IMR-90 (cell line): ENCODE data around the gene HTT. TPM values are rescaled to one million over a fixed set of nuclear protein-coding genes. Genes with fewer than 3 reads are reported as not detected.

Experiments used
- ATAC-seq: fragments of 200-7000 bp; cut with Tn5 transposase; 2 replicates; pipeline ENCODE4 v1.9.1; 2020; ENCODE audit warnings: low read depth, mild to moderate bottlenecking, moderate library complexity
- BruUV-seq: library from RNA; stranded (reverse); fragments of 400-500 nt; replicated peaks from 2 replicates; lab custom pipeline; 2021; lab: Mats Ljungman, UMichigan
- CTCF ChIA-PET: fragments of 300-600 bp; formaldehyde crosslinking; extraction: SDS; loops from one replicate; lab custom pipeline; 2021; ENCODE audit warnings: antibody characterized with exemption; lab: Yijun Ruan, JAX
- POLR2A ChIA-PET: fragments of 300-600 bp; sonication (Branson Sonifier 250); formaldehyde crosslinking; loops from one replicate; lab custom pipeline; 2022; ENCODE audit warnings: antibody characterized with exemption; ENCODE audit not compliant: unreplicated experiment; lab: Charles Lee
- DNase-seq: peaks from one replicate; pipeline ENCODE4 v3.0.0; 2013
- H2AFZ ChIP-seq: replicated peaks from 2 replicates; pipeline ENCODE3; 2013; ENCODE audit warnings: low read length, mild to moderate bottlenecking; ENCODE audit not compliant: poor library complexity
- H2AK5ac ChIP-seq: 2 replicates; pipeline ENCODE4 v1.6.1; 2013; ENCODE audit warnings: low read depth, low read length, inconsistent platforms
- H2AK9ac ChIP-seq: replicated peaks from 2 replicates; pipeline ENCODE3; 2013; ENCODE audit warnings: mild to moderate bottlenecking, low read depth, low read length, moderate library complexity; ENCODE audit not compliant: poor library complexity
- H2BK120ac ChIP-seq: 2 replicates; pipeline ENCODE4 v1.6.1; 2013; ENCODE audit warnings: low read depth, low read length, inconsistent platforms
- H2BK15ac ChIP-seq: 3 replicates; pipeline ENCODE4 v1.6.1; 2013; ENCODE audit warnings: low read depth, low read length, inconsistent platforms
- H2BK20ac ChIP-seq: 2 replicates; pipeline ENCODE4 v1.6.1; 2013; ENCODE audit warnings: low read depth, mild to moderate bottlenecking, inconsistent platforms, low read length, moderate library complexity
- H2BK5ac ChIP-seq: 2 replicates; pipeline ENCODE4 v1.6.1; 2013; ENCODE audit warnings: mild to moderate bottlenecking, low read depth, low read length, inconsistent platforms; ENCODE audit not compliant: poor library complexity, severe bottlenecking
- H3K14ac ChIP-seq: replicated peaks from 2 replicates; pipeline ENCODE4 v1.6.1; 2013; ENCODE audit warnings: low read depth, low read length, inconsistent platforms
- H3K18ac ChIP-seq: 2 replicates; pipeline ENCODE4 v1.6.1; 2013; ENCODE audit warnings: low read depth, low read length, control low read depth
- H3K23ac ChIP-seq: 2 replicates; pipeline ENCODE4 v1.6.1; 2013; ENCODE audit warnings: low read depth, low read length, inconsistent platforms
- H3K27ac ChIP-seq: 2 replicates; pipeline ENCODE4 v1.5.1; 2013; ENCODE audit warnings: mild to moderate bottlenecking, control low read depth, low read length; ENCODE audit not compliant: insufficient read depth
- H3K27me3 ChIP-seq: 2 replicates; pipeline ENCODE4 v1.6.1; 2013; ENCODE audit warnings: low read length; ENCODE audit not compliant: control insufficient read depth, insufficient read depth
- H3K36me3 ChIP-seq: 2 replicates; pipeline ENCODE4 v1.6.1; 2013; ENCODE audit warnings: low read length, mixed read lengths; ENCODE audit not compliant: control insufficient read depth, insufficient read depth
- H3K4ac ChIP-seq: 2 replicates; pipeline ENCODE4 v1.6.1; 2013; ENCODE audit warnings: low read depth, low read length, inconsistent platforms
- H3K4me1 ChIP-seq: 2 replicates; pipeline ENCODE4 v1.6.1; 2013; ENCODE audit warnings: low read length, mixed read lengths; ENCODE audit not compliant: control insufficient read depth, insufficient read depth
- H3K4me2 ChIP-seq: 2 replicates; pipeline ENCODE4 v1.6.1; 2013; ENCODE audit warnings: low read depth, mild to moderate bottlenecking, control low read depth, low read length, moderate library complexity
- H3K4me3 ChIP-seq: 2 replicates; pipeline ENCODE4 v1.5.1; 2013; ENCODE audit warnings: low read depth, mild to moderate bottlenecking, control low read depth, low read length, moderate library complexity; ENCODE audit not compliant: insufficient read depth
- H3K56ac ChIP-seq: 2 replicates; pipeline ENCODE4 v1.6.1; 2013; ENCODE audit warnings: low read length, inconsistent platforms; ENCODE audit not compliant: insufficient read depth; ENCODE audit errors: extremely low read depth
- H3K79me1 ChIP-seq, 2 experiments: 2 replicates each; pipeline ENCODE4 v1.6.1; 2013; ENCODE audit warnings: low read length in 2 of 2, inconsistent platforms in 1 of 2, low read depth in 1 of 2
- H3K9ac ChIP-seq: 2 replicates; pipeline ENCODE4 v1.6.1; 2013; ENCODE audit warnings: low read depth, low read length, control low read depth
- H3K9me1 ChIP-seq: 2 replicates; pipeline ENCODE4 v1.6.1; 2013; ENCODE audit warnings: low read length, inconsistent platforms; ENCODE audit not compliant: insufficient read depth
- H3K9me3 ChIP-seq: 2 replicates; pipeline ENCODE4 v1.6.1; 2013; ENCODE audit warnings: low read length; ENCODE audit not compliant: control insufficient read depth, insufficient read depth
- H4K20me1 ChIP-seq: 2 replicates; pipeline ENCODE4 v1.6.1; 2013; ENCODE audit warnings: low read length, inconsistent platforms; ENCODE audit not compliant: insufficient read depth
- H4K5ac ChIP-seq: 2 replicates; pipeline ENCODE4 v1.6.1; 2013; ENCODE audit warnings: mild to moderate bottlenecking, low read depth, low read length, control low read depth
- H4K8ac ChIP-seq, 2 experiments: 2 replicates each; pipeline ENCODE4 v1.6.1; 2013; ENCODE audit warnings: low read depth in 2 of 2, low read length in 2 of 2, control low read depth in 1 of 2, inconsistent platforms in 1 of 2
- H4K91ac ChIP-seq: 2 replicates; pipeline ENCODE4 v1.6.1; 2013; ENCODE audit warnings: low read depth, low read length, inconsistent platforms; ENCODE audit not compliant: insufficient read depth
- BHLHE40 ChIP-seq: fragments of 150-350 bp; IDR thresholded peaks from 2 replicates; pipeline ENCODE4 v1.6.1; 2016; ENCODE audit warnings: mild to moderate bottlenecking, low read depth, low read length
- CEBPB ChIP-seq: IDR thresholded peaks from 2 replicates; pipeline ENCODE4 v1.6.1; 2012; ENCODE audit warnings: low read depth, low read length, improper control_type of control experiment
- CHD1 ChIP-seq: IDR thresholded peaks from 2 replicates; pipeline ENCODE4 v1.6.1; 2012; ENCODE audit warnings: low read depth, low read length, improper control_type of control experiment
- FOS ChIP-seq: fragments of 150-350 bp; IDR thresholded peaks from 2 replicates; pipeline ENCODE4 v1.6.1; 2016; ENCODE audit warnings: low read depth, low read length
- MAFK ChIP-seq: IDR thresholded peaks from 2 replicates; pipeline ENCODE4 v1.6.1; 2012; ENCODE audit warnings: low read depth, low read length, improper control_type of control experiment
- MAZ ChIP-seq: IDR thresholded peaks from 2 replicates; pipeline ENCODE4 v1.6.1; 2012; ENCODE audit warnings: low read depth, mild to moderate bottlenecking, low read length, improper control_type of control experiment, moderate library complexity, borderline replicate concordance
- MXI1 ChIP-seq: IDR thresholded peaks from 2 replicates; pipeline ENCODE4 v1.6.1; 2012; ENCODE audit warnings: low read depth, mild to moderate bottlenecking, low read length, moderate library complexity, borderline replicate concordance
- NFE2L2 ChIP-seq: fragments of 150-350 bp; IDR thresholded peaks from 2 replicates; pipeline ENCODE4 v1.6.1; 2016; ENCODE audit warnings: low read depth, mild to moderate bottlenecking, low read length
- POLR2A ChIP-seq: IDR thresholded peaks from 2 replicates; pipeline ENCODE4 v1.6.1; 2012; ENCODE audit warnings: mild to moderate bottlenecking, low read depth, low read length
- RAD21 ChIP-seq: IDR thresholded peaks from 2 replicates; pipeline ENCODE4 v1.6.1; 2012; ENCODE audit warnings: low read length, improper control_type of control experiment
- RCOR1 ChIP-seq: IDR thresholded peaks from 2 replicates; pipeline ENCODE4 v1.6.1; 2012; ENCODE audit warnings: mild to moderate bottlenecking, low read length, improper control_type of control experiment; ENCODE audit not compliant: insufficient replicate concordance
- RFX5 ChIP-seq: IDR thresholded peaks from 2 replicates; pipeline ENCODE4 v1.8.0; 2012; ENCODE audit warnings: low read depth, mild to moderate bottlenecking, low read length, moderate library complexity
- SMC3 ChIP-seq: fragments of 150-350 bp; IDR thresholded peaks from 2 replicates; pipeline ENCODE4 v1.6.1; 2016; ENCODE audit warnings: low read depth, mild to moderate bottlenecking, antibody characterized with exemption, low read length, moderate library complexity
- WGBS, 2 experiments: methylation state at CpG; one replicate each; pipeline versions ENCODE4 v1.1.5 to v1.1.7; 2013; ENCODE audit warnings: missing lambda C conversion rate in 2 of 2; ENCODE audit not compliant: insufficient read length in 1 of 2; ENCODE audit errors: extremely low coverage in 2 of 2; 5-methylcytosine and 5-hydroxymethylcytosine counted together
- dilution Hi-C: fragments of 300-500 bp; cut with HindIII; formaldehyde crosslinking; loops from one replicate; pipeline ENCODE4 v1.14.3; 2018; ENCODE audit warnings: low sequenced_read_pairs; ENCODE audit not compliant: unreplicated experiment
- in situ Hi-C: fragments of 300-500 bp; cut with MboI; formaldehyde crosslinking; loops from 3 replicates; pipeline ENCODE4 v1.14.3; 2019; ENCODE audit warnings: low sequenced_read_pairs, inconsistent platforms, mixed read lengths
- intact Hi-C: fragments of 100-400 bp; cut with micrococcal nuclease; formaldehyde crosslinking; loops from 2 replicates; pipeline ENCODE4 v1.10.0; 2022
- polyA plus RNA-seq, 3 experiments: library from polyadenylated mRNA; depleted of rRNA; stranded (reverse); fragments of >200 nt; gene quantifications; 2 replicates each; pipeline ENCODE4 v1.2.3, GENCODE V29; 2012; ENCODE audit warnings: low replicate concordance in 1 of 3
- total RNA-seq: library from RNA; depleted of rRNA; stranded (reverse); fragments of >200 nt; gene quantifications from 2 replicates; pipeline ENCODE4 v1.2.3, GENCODE V29; 2012
- TF ChIP-seq, protein P1 (sequence below): fragments of 150-350 bp; IDR thresholded peaks from 2 replicates; pipeline ENCODE4 v1.6.1; 2017; ENCODE audit warnings: mild to moderate bottlenecking, antibody characterized with exemption, low read length, low read depth
- TF ChIP-seq, protein P2 (sequence below): conservative IDR thresholded peaks from 2 replicates; pipeline ENCODE4 v1.5.1; 2012; ENCODE audit warnings: mild to moderate bottlenecking, low read depth, low read length, improper control_type of control experiment
- TF ChIP-seq, protein P3 (sequence below): fragments of 150-350 bp; IDR thresholded peaks from 2 replicates; pipeline ENCODE4 v1.6.1; 2016; ENCODE audit warnings: low read depth, mild to moderate bottlenecking, low read length, moderate library complexity, borderline replicate concordance

The HTT gene
- total and polyA plus RNA-seq, 2 of the 4 experiments (the other 2 are of a cell fraction) = 11.6 to 14.3 TPM

DNA sequence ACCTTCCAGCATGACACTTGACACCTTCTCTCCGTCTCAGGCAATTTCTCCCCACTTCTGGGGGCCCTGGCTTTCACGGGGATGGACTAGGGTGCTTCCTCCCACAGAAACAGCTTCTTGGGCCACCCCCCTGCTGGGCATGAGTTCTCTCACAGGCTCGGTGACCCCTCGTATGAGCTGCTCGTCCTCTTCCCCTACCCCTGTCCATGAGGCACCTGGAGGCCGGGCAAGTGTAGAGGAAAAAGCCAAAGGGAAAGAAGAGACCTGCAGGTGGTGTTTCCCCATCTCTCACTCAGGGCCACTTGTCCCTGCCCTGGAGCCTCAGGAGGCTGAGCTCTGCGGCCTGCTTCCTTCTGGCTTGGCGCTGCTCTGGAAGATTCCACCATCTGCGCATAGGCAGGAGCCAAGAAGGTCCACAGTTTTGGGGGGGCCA lies 216.4 kb downstream of the HTT start:
- Histone ChIP-seq H2BK15ac (no peak overlapping the region), H3K9me3 (no peaks in the 10 kb centered on the region), H4K5ac (no peak overlapping the region), H4K20me1 (0 out of 2 replicates have a peak, but pooled peaks cover 10% of the 10 kb centered on the region), H4K8ac (no peak overlapping the region; a peak in 1 of 4 replicates), H4K91ac (no peak overlapping the region), H3K4me3 (no peak overlapping the region), H2AFZ (no peak overlapping the region), H2BK20ac (no peak overlapping the region), H3K9ac (no peak overlapping the region), H2BK5ac (no peak overlapping the region), H3K4ac (no peak overlapping the region), H3K23ac (no peak overlapping the region), H3K27me3 (peaks cover 7% of the 10 kb centered on the region; the same call in 1 of the 2 replicates), H3K14ac (no peak overlapping the region), H3K27ac (no peak overlapping the region), H3K18ac (no peak overlapping the region), H3K4me2 (no peak overlapping the region), H3K79me1 (peaks cover 19 to 30% of the 10 kb centered on the region in 2 experiments), H2AK5ac (no peak overlapping the region), H3K36me3 (no peaks in the 10 kb centered on the region), H3K9me1 (peaks cover 7% of the 10 kb centered on the region; the same call in 1 of the 2 replicates), H3K4me1 (peaks cover 19% of the 10 kb centered on the region), H2AK9ac (peak overlapping the region; percentile 23), H2BK120ac (no peak overlapping the region), H3K56ac (no peak overlapping the region)
- no peak for ATAC-seq
- BruUV-seq = no TSS peak
- 90% methylated on average over 2 of the region's 9 CpGs; no CpG with 5 or more reads in 1 of the 2 experiments for WGBS, 2 experiments
- intact Hi-C loops = loop anchor here (5.0 kb wide), 1 partner anchor 146 kb away; no protein-coding TSS in a partner anchor
- TF ChIP-seq RCOR1 (no peak), MXI1 (no peak), MAZ (no peak), FOS (no peak), SMC3 (no peak), CEBPB (no peak), RFX5 (no peak), NFE2L2 (no peak), CHD1 (no peak), RAD21 (no peak), POLR2A (no peak), MAFK (no peak), BHLHE40 (no peak)
- TF ChIP-seq, protein P1, sequence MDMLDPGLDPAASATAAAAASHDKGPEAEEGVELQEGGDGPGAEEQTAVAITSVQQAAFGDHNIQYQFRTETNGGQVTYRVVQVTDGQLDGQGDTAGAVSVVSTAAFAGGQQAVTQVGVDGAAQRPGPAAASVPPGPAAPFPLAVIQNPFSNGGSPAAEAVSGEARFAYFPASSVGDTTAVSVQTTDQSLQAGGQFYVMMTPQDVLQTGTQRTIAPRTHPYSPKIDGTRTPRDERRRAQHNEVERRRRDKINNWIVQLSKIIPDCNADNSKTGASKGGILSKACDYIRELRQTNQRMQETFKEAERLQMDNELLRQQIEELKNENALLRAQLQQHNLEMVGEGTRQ = no peak
- TF ChIP-seq, protein P2, sequence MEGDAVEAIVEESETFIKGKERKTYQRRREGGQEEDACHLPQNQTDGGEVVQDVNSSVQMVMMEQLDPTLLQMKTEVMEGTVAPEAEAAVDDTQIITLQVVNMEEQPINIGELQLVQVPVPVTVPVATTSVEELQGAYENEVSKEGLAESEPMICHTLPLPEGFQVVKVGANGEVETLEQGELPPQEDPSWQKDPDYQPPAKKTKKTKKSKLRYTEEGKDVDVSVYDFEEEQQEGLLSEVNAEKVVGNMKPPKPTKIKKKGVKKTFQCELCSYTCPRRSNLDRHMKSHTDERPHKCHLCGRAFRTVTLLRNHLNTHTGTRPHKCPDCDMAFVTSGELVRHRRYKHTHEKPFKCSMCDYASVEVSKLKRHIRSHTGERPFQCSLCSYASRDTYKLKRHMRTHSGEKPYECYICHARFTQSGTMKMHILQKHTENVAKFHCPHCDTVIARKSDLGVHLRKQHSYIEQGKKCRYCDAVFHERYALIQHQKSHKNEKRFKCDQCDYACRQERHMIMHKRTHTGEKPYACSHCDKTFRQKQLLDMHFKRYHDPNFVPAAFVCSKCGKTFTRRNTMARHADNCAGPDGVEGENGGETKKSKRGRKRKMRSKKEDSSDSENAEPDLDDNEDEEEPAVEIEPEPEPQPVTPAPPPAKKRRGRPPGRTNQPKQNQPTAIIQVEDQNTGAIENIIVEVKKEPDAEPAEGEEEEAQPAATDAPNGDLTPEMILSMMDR = no peak
- TF ChIP-seq, protein P3, sequence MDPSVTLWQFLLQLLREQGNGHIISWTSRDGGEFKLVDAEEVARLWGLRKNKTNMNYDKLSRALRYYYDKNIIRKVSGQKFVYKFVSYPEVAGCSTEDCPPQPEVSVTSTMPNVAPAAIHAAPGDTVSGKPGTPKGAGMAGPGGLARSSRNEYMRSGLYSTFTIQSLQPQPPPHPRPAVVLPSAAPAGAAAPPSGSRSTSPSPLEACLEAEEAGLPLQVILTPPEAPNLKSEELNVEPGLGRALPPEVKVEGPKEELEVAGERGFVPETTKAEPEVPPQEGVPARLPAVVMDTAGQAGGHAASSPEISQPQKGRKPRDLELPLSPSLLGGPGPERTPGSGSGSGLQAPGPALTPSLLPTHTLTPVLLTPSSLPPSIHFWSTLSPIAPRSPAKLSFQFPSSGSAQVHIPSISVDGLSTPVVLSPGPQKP = no peak
- ChIA-PET POLR2A (no interaction called here), CTCF (no interaction called here)
- dilution Hi-C loops = no loop called here
- no peak for DNase-seq
- in situ Hi-C loops = no loop called here
